MCF 10A (cell line): Measurements from ENCODE around the gene OR13J1. TPM values are rescaled to one million over a fixed set of nuclear protein-coding genes. Genes with fewer than 3 reads are reported as not detected.

Source experiments
- Bru-seq: library from RNA; stranded (reverse); fragments of 400-500 nt; gene quantifications from one replicate; lab custom pipeline; 2021; lab: Mats Ljungman, UMichigan
- BruChase-seq, 2 experiments: library from RNA; stranded (reverse); fragments of 400-500 nt; gene quantifications; one replicate each; lab custom pipeline; 2021; lab: Mats Ljungman, UMichigan
- BruUV-seq: library from RNA; stranded (reverse); fragments of 400-500 nt; replicated peaks from 2 replicates; lab custom pipeline; 2021; lab: Mats Ljungman, UMichigan
- CTCF ChIA-PET: fragments of 300-600 bp; sonication (Branson Sonifier 250); formaldehyde crosslinking; extraction: SDS; loops from one replicate; lab custom pipeline; 2021; ENCODE audit warnings: antibody characterized with exemption, inconsistent platforms; lab: Yijun Ruan, JAX
- POLR2A ChIA-PET: fragments of 300-600, 350-650 bp; sonication (Branson Sonifier 250); formaldehyde crosslinking; extraction: SDS; loops from one replicate; lab custom pipeline; 2020; ENCODE audit warnings: antibody characterized with exemption, inconsistent platforms; lab: Yijun Ruan, JAX
- DNase-seq: peaks from one replicate; pipeline ENCODE4 v3.0.0-alpha.2; 2018; ENCODE audit not compliant: unreplicated experiment
- H3K27ac Mint-ChIP-seq: one replicate; pipeline ENCODE4 v1.8.0; 2022; ENCODE audit warnings: mild to moderate bottlenecking, low read depth, mixed read lengths; ENCODE audit not compliant: unreplicated experiment
- H3K27me3 Mint-ChIP-seq: one replicate; pipeline ENCODE4 v1.8.0; 2022; ENCODE audit warnings: mixed read lengths; ENCODE audit not compliant: insufficient read depth, unreplicated experiment
- H3K36me3 Mint-ChIP-seq: one replicate; pipeline ENCODE4 v1.8.0; 2022; ENCODE audit warnings: mild to moderate bottlenecking, moderate library complexity, mixed read lengths; ENCODE audit not compliant: insufficient read depth, unreplicated experiment
- H3K4me1 Mint-ChIP-seq: one replicate; pipeline ENCODE4 v1.8.0; 2022; ENCODE audit warnings: mixed read lengths; ENCODE audit not compliant: insufficient read depth, unreplicated experiment
- H3K4me3 Mint-ChIP-seq: one replicate; pipeline ENCODE4 v1.8.0; 2022; ENCODE audit warnings: mild to moderate bottlenecking, moderate library complexity, mixed read lengths; ENCODE audit not compliant: unreplicated experiment
- H3K9me3 Mint-ChIP-seq: one replicate; pipeline ENCODE4 v1.8.0; 2022; ENCODE audit warnings: mixed read lengths; ENCODE audit not compliant: unreplicated experiment
- intact Hi-C: fragments of 100-400 bp; cut with micrococcal nuclease; formaldehyde crosslinking; loops from 2 replicates; pipeline ENCODE4 v1.14.1; 2022
- long read RNA-seq: library from polyadenylated mRNA; stranded (forward); transcript quantifications from one replicate; pipeline ENCODE4 v2.0.0, GENCODE V29; 2022
- total RNA-seq: library from RNA; stranded (reverse); gene quantifications from 2 replicates; pipeline ENCODE4 v1.2.3, GENCODE V29; 2022
- TF ChIP-seq, protein P1 (sequence below): fragments of 200-600 bp; IDR thresholded peaks from one replicate; pipeline ENCODE4 v1.8.0; 2022; ENCODE audit warnings: antibody characterized with exemption, mild to moderate bottlenecking; ENCODE audit not compliant: unreplicated experiment

The OR13J1 gene
- total RNA-seq (not detected in 2 replicates), Bru-seq, nascent RNA (not detected), BruChase-seq, experiment 1, labeled RNA remaining after a 6-hour chase (not detected), BruChase-seq, experiment 2, labeled RNA remaining after a 2-hour chase (not detected)
- long read RNA-seq, result 0 reads

DNA sequence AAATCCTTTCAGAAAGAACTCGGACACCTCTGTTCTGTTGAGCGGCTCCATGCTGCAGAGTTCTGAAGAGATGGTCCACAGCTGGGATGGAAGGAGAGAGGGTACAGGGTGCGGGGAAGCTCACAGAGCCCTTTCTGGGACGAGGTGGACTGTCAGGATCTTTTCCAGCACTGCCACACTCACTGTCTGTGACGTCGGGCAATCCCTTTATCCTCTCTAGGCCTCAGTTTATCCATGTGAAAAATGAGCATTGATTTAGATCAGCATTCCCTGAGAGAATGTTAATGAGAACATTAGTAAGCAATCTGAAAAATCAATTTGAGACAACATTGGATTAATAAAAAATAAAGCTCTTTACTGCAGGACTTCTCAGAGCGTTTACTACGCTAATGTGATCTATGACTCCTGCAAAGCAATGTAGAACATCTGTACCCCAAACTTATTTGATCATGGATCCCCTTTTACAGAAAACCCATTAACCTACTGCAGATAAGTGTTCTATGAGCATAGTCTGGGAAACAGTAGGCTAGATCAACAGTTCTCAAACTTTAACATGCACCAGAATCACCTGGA lies at the start of gene OR13J1:
TSS of gene OR13J1 (minus strand) at position 51 of the 573 bp plus-strand sequence. CDS start at position 51, 0 bp downstream.
- CTCF ChIA-PET, result interaction anchor here (0.6 to 1.2 kb wide), 3 partner anchors 10 to 13 kb away, joined by 3 to 6 read pairs (median 3); no protein-coding TSS in a partner anchor
- Mint-ChIP-seq H3K27ac (peak within 1 kb of the TSS; percentile 39), H3K36me3 (no peaks in the 10 kb centered on the region), H3K27me3 (peaks cover 7% of the 10 kb centered on the region), H3K9me3 (no peaks in the 10 kb centered on the region), H3K4me1 (peaks cover 10% of the 10 kb centered on the region), H3K4me3 (no peak within 1 kb of the TSS)
- TF ChIP-seq, protein P1, sequence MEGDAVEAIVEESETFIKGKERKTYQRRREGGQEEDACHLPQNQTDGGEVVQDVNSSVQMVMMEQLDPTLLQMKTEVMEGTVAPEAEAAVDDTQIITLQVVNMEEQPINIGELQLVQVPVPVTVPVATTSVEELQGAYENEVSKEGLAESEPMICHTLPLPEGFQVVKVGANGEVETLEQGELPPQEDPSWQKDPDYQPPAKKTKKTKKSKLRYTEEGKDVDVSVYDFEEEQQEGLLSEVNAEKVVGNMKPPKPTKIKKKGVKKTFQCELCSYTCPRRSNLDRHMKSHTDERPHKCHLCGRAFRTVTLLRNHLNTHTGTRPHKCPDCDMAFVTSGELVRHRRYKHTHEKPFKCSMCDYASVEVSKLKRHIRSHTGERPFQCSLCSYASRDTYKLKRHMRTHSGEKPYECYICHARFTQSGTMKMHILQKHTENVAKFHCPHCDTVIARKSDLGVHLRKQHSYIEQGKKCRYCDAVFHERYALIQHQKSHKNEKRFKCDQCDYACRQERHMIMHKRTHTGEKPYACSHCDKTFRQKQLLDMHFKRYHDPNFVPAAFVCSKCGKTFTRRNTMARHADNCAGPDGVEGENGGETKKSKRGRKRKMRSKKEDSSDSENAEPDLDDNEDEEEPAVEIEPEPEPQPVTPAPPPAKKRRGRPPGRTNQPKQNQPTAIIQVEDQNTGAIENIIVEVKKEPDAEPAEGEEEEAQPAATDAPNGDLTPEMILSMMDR, result no peak
- DNase-seq, result no peak
- POLR2A ChIA-PET, result interaction anchor here (1.0 kb wide), 1 partner anchor 80 kb away, joined by 3 read pairs; no protein-coding TSS in a partner anchor
- intact Hi-C loops, result no loop called here
- BruUV-seq, result no TSS peak

- Mint-ChIP-seq H3K4me3 (no peak overlapping the region), H3K27ac (no peak overlapping the region), H3K4me1 (peaks cover 13% of the 10 kb centered on the region), H3K36me3 (no peaks in the 10 kb centered on the region), H3K27me3 (no peaks in the 10 kb centered on the region), H3K9me3 (no peaks in the 10 kb centered on the region)
- CTCF ChIA-PET, result interaction anchor here (0.7 to 2.5 kb wide), 5 partner anchors 9 to 440 kb away, joined by 3 to 15 read pairs (median 3); partner anchors contain the start of gene SPAAR
- intact Hi-C loops, result no loop called here
- POLR2A ChIA-PET, result interaction anchor here (1.8 to 2.9 kb wide), 2 partner anchors 8 to 13 kb away, joined by 8 to 21 read pairs; partner anchors contain the start of gene HRCT1
- DNase-seq, result no peak
- TF ChIP-seq, protein P1, result no peak
- BruUV-seq, result no TSS peak
Measured at GRCh38 chr9:35919212-35920008, 49.2 kb upstream of the OR13J1 start.

GRCh38 chr9:35918780-35919179 lies 48.6 kb upstream of the OR13J1 start:
- TF ChIP-seq, protein P1, result no peak
- H3K27ac Mint-ChIP-seq, result no peak overlapping the region
- no peaks in the 10 kb centered on the region for H3K36me3 Mint-ChIP-seq
- H3K27me3 Mint-ChIP-seq, result no peaks in the 10 kb centered on the region
- intact Hi-C loops, result no loop called here
- H3K4me3 Mint-ChIP-seq, result no peak overlapping the region
- ChIA-PET POLR2A (no interaction called here), CTCF (interaction anchor here (0.7 to 2.3 kb wide), 6 partner anchors 8 to 440 kb away, joined by 3 to 15 read pairs (median 4); partner anchors contain the start of gene SPAAR)
- H3K9me3 Mint-ChIP-seq, result no peaks in the 10 kb centered on the region
- H3K4me1 Mint-ChIP-seq, result peaks cover 6% of the 10 kb centered on the region
- peak; percentile 13 for DNase-seq
- no TSS peak for BruUV-seq
